CD4-positive, alpha-beta T cell treated with Interleukin-6 for 4 hours (primary cell): ENCODE results near the gene ABCC3.
"Not testable (repeated sequence)": the region's sequence is repeated elsewhere in the genome, so short reads cannot be mapped to it uniquely, and the experiment has no call there.

Experiments
- DNase-seq: peaks from one replicate; pipeline ENCODE4 v3.0.0-alpha.2; 2020; ENCODE audit warnings: mixed read lengths

Gene ABCC3

GRCh38 chr17:50687200-50688066 lies 52.8 kb downstream of the ABCC3 start:
- DNase-seq, result no peak

DNA sequence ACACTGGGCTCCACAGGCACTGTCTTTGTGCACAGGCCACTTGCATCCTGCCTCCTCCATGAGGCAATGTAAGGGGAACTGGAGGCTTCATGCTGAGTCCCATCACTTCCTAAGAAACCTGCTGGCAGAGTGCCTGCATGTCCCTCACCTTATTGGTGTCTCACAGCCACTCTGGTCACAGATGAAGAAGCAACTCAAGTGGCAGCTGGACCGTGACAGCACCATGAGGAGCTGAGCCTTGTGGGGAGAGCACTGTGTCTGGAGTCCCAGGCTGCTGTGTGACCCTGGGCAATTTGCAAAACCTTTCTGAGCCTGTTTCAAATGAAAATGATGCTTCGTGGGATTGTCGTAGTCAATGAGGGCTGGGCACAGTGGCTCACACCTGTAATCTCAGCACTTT lies 53.6 kb downstream of the ABCC3 start:
- no peak for DNase-seq

DNA sequence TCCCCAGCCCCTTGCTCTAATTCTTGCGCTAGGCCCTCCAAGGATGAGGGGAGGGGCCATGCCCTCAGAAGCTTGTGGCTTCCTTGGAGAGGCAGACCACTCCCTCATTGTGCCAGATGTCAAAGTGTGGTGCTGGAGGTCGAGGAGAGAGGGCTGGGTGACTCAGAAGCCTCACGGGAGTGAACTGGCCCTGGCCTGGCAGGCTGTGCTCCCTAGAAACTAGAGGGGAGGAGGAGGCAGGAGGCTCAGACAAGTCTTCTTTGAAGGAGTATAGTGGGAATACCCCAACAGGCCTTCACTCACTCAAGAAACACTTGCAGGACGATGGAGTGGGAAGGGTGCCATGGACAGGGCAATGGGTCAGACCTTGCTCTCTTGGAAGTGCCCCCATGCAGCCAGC lies 54.6 kb downstream of the ABCC3 start:
- DNase-seq, result no peak

GRCh38 chr17:50689956-50690886 lies 55.5 kb downstream of the ABCC3 start:
- DNase-seq, result no peak

GRCh38 chr17:50690887-50691549 lies 56.3 kb downstream of the ABCC3 start:
- DNase-seq, result no peak

- DNase-seq, result no peak
Measured at GRCh38 chr17:50691550-50692447, 57.1 kb downstream of the ABCC3 start.

DNA sequence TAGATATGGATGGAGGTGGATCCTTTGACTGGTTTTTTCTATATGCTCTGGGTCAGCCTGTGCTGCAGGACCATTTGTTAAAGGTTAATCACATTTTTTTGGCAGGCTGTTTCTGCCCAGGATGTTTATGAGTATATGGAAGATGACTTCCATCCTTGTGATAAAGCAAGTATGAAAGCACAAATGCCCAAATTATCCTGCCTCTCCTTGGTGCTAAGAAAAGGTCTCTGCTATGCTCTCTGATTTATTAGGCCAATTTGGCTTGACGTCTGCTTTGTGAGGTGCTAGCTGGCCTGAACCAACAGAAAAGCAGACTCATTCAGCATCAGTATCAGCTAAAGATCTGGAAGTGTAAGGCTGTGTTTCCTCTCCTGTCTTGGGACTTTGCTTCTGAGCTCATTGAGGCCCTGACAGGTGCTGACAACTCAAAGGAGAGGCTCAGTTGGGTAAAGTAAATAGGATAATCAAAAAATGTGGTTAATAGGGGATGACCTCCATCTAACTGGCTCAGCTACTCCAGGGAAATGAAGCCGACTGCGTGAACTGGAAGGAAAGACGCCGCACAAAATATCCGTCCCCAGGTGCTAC lies 57.9 kb downstream of the ABCC3 start:
- DNase-seq, result no peak

DNA sequence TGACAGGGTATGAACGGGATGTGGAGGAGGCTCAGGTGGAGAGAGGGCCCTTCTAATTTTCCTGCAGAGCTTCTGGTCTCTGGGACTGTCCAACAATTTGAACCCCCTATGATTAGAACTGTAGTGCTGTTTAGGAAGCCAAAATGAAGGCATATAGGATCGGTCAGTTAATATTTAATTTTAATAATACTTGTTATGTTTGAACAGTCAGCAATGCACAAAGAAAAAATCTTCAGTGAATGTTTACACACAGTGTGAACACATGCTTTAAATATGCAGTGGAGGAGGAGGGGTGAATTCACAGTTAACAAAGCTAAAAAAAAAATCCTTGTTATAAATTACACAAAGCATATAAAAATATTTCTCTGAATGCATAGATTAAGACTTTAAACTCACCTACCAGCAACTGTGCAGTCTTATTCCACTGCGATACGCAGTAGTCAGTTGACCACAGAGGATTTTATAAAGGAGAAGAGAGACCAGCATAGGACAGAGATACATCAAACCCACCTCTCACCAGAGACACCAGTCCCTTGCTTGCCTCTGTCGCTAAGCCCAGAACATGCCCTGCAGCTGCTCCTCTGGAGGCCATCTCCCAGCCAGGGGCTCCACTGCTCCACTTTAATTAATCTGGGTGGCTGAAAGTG lies 58.5 kb downstream of the ABCC3 start:
- no peak for DNase-seq

- DNase-seq, result no peak
Measured at GRCh38 chr17:50696365-50696879, 61.7 kb downstream of the ABCC3 start.

DNA sequence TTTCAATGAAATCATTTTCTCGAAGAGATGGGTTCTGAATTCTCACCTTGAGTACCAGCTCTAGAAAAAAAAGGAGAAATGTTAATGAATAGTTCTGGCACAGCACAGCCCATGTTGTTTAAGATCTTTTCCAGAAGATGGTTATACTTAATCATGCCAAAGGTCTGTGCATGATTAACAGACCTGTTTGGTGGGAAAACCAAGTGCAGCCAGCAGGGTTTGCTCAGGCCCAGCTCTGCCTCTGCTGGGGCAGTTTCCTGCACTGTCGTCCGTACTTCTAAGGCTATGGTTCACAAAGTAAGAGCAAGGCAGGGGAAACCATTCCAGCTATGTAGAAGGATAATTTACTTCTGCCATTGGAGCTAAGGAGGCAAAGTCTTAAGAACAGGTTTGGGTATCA lies 62.4 kb downstream of the ABCC3 start:
- DNase-seq, result no peak

GRCh38 chr17:50697663-50698272 lies 63.1 kb downstream of the ABCC3 start:
- DNase-seq, result no peak

DNA sequence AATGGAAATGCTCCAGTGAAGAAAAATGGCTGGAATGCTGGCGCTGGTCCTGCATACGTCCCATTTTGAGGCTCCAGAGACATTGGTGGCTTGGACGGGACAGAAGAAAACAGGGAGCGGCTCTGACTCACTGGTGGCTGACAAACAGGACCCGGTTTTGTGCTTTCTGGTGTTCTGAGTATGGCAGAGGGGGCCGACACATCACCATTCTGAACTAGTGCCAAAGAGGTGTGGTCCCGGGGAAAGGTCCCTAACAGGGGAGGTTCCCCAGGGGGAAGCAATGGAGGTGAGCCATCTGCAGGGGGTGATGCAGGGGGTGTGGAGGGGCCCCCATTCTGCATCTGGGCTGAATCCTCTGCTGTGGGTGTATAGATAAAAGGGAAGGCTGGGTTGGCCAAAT lies 64.7 kb downstream of the ABCC3 start:
- DNase-seq, result no peak

GRCh38 chr17:50703162-50703561 lies 68.5 kb downstream of the ABCC3 start:
- DNase-seq, result no peak

DNA sequence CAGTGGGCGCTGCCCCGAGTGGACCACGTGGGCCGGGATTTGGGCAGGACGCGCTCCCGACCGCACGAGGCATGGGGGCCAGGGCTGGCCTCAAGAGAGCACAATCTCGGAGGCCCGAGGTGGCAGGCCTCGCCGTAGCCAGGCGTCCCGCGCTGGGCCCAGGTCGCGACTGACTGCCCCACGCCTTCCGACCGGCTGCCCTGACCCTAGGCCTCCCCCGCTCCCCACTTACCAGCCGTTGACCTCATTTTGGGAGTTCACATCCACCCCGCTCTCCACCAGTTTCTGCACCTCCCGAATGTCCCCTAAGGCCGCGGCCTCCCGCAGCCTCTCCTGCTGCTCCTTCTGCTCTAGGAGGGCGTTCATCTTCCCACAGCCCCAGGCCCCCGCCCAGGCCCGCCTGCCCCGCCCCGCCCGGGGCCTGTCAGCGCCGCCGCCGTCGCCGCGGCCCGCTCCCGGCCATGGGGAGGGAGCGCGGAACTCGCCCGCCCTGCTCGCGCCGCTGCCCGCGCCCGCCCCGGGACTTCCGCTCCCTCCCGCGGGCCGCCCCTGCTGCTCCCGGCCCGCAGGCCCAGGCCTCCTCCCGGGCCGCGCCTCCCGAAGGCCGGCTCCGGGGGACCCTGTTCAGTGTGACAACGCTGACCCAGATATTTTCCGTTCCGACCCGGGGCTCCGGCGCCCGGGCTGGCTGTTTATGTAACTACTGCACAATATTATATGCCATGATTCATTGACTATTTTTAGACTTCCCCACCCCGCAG lies 72.8 kb downstream of the ABCC3 start, which contains the start of gene ANKRD40:
Gene ANKRD40, minus strand, starts transcription at position 626 of the 761 bp plus-strand sequence. Its CDS starts 260 bp downstream, at position 366.
- DNase-seq, result peak; percentile 89

GRCh38 chr17:50708050-50709000 lies 73.6 kb downstream of the ABCC3 start:
- no peak for DNase-seq

GRCh38 chr17:50709053-50709452 lies 74.4 kb downstream of the ABCC3 start:
- not testable (repeated sequence) for DNase-seq

DNA sequence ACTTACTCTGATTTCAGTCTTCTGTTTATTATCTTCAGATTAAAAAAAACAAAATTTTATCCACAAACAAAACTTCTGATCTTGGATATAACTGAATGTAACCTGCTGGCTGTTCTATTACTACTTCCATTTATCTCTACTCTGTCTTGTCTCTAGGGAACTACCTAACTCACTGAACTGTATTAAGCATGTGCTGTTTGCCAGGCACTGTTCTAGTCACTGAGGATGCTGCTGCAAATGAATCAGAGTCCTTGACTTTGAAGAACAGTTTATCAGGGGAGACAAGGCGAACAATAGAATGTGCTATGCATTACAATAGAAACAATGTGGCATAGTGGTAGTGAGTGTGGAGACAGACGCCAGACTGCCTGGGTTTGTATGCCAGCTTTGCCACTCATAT lies 75.3 kb downstream of the ABCC3 start:
- DNase-seq, result no peak

GRCh38 chr17:50710650-50711049 lies 76.0 kb downstream of the ABCC3 start:
- no peak for DNase-seq
